OCI-LY1 (cell line): ENCODE results near the gene AMZ1.
A peak's percentile ranks its signal among the peaks of the same experiment; 100 is the strongest.

Experiments
- H2AFZ ChIP-seq: fragments of 200-600 bp; sonication (generic), shearing (Covaris generic); 2 replicates; pipeline ENCODE4 v1.6.0; 2014; ENCODE audit warnings: antibody characterized with exemption, mild to moderate bottlenecking, low read length
- H3F3A ChIP-seq: fragments of 200-600 bp; sonication (generic), shearing (Covaris generic); 2 replicates; pipeline ENCODE4 v1.6.0; 2014; ENCODE audit warnings: mild to moderate bottlenecking, antibody characterized with exemption, low read length, moderate library complexity; ENCODE audit not compliant: insufficient read depth
- H3K27ac ChIP-seq: fragments of 200-600 bp; sonication (generic); 2 replicates; pipeline ENCODE4 v1.5.1; 2014; ENCODE audit warnings: low read length, mixed run types, mild to moderate bottlenecking, low read depth; ENCODE audit not compliant: poor library complexity, severe bottlenecking
- H3K27me3 ChIP-seq: fragments of 200-600 bp; sonication (generic); 2 replicates; pipeline ENCODE4 v1.6.0; 2014; ENCODE audit warnings: antibody characterized with exemption, mild to moderate bottlenecking, low read length, moderate library complexity; ENCODE audit not compliant: insufficient read depth
- H3K36me3 ChIP-seq: fragments of 200-600 bp; sonication (generic); 2 replicates; pipeline ENCODE4 v1.6.1; 2014; ENCODE audit warnings: mild to moderate bottlenecking, antibody characterized with exemption, low read length, moderate library complexity, mixed read lengths; ENCODE audit not compliant: insufficient read depth
- H3K4me1 ChIP-seq: fragments of 200-600 bp; sonication (generic); 2 replicates; pipeline ENCODE4 v1.5.1; 2014; ENCODE audit warnings: mild to moderate bottlenecking, low read length, moderate library complexity; ENCODE audit not compliant: insufficient read depth, severe bottlenecking
- H3K4me2 ChIP-seq: fragments of 200-600 bp; sonication (generic), shearing (Covaris generic); 2 replicates; pipeline ENCODE4 v1.6.1; 2014; ENCODE audit warnings: low read length
- H3K4me3 ChIP-seq: fragments of 200-600 bp; sonication (generic); 2 replicates; pipeline ENCODE4 v1.5.1; 2014; ENCODE audit warnings: low read length, low read depth, mild to moderate bottlenecking, mixed read lengths; ENCODE audit not compliant: poor library complexity, severe bottlenecking
- H3K79me2 ChIP-seq: fragments of 200-600 bp; shearing (Covaris generic); 2 replicates; pipeline ENCODE4 v1.6.1; 2016; ENCODE audit warnings: mixed run types, low read length, mixed read lengths; ENCODE audit not compliant: insufficient read depth
- H3K9ac ChIP-seq: fragments of 200-600 bp; sonication (generic), shearing (Covaris generic); 2 replicates; pipeline ENCODE4 v1.6.1; 2014; ENCODE audit warnings: mild to moderate bottlenecking, low read length, mixed read lengths
- H3K9me2 ChIP-seq: fragments of 200-600 bp; sonication (generic), shearing (Covaris generic); 2 replicates; pipeline ENCODE4 v1.6.1; 2014; ENCODE audit warnings: low read depth, mild to moderate bottlenecking, low read length, mixed read lengths
- H3K9me3 ChIP-seq: fragments of 200-600 bp; shearing (Covaris generic); 2 replicates; pipeline ENCODE4 v1.6.1; 2014; ENCODE audit warnings: low read length, mixed read lengths
- H4K20me1 ChIP-seq: fragments of 200-600 bp; sonication (generic), shearing (Covaris generic); 2 replicates; pipeline ENCODE4 v1.6.0; 2016; ENCODE audit warnings: mild to moderate bottlenecking, low read length; ENCODE audit not compliant: insufficient read depth
- CTCF ChIP-seq: fragments of 200-600 bp; sonication (generic), shearing (Covaris generic); IDR thresholded peaks from 2 replicates; pipeline ENCODE4 v1.5.1; 2017; ENCODE audit warnings: mild to moderate bottlenecking, antibody characterized with exemption, low read length, moderate library complexity, mixed read lengths
- EZH2 ChIP-seq: fragments of 200-600 bp; sonication (generic), shearing (Covaris generic); IDR thresholded peaks from 2 replicates; pipeline ENCODE4 v1.8.0; 2017; ENCODE audit warnings: borderline replicate concordance, mixed run types, mild to moderate bottlenecking, antibody characterized with exemption, low read length, moderate library complexity, mixed read lengths

Gene AMZ1

GRCh38 chr7:2644562-2645273, 43.3 kb upstream of the AMZ1 start:
- no peak overlapping the region for H2AFZ ChIP-seq
- H3K4me1 ChIP-seq, result peaks cover 34% of the 10 kb centered on the region
- H3K4me2 ChIP-seq, result peak overlapping the region; percentile 25
- no peaks in the 10 kb centered on the region for H3K36me3 ChIP-seq
- no peaks in the 10 kb centered on the region for H3K9me2 ChIP-seq
- no peak overlapping the region for H3K9ac ChIP-seq
- H4K20me1 ChIP-seq, result no peaks in the 10 kb centered on the region
- H3K27ac ChIP-seq, result no peak overlapping the region
- no peak overlapping the region for H3K4me3 ChIP-seq
- no peaks in the 10 kb centered on the region for H3K9me3 ChIP-seq
- no peaks in the 10 kb centered on the region for H3F3A ChIP-seq
- no peaks in the 10 kb centered on the region for H3K79me2 ChIP-seq
- H3K27me3 ChIP-seq, result peaks cover 2% of the 10 kb centered on the region; the same call in 1 of the 2 replicates
- TF ChIP-seq CTCF (no peak), EZH2 (no peak)

- no peak overlapping the region for H3K9ac ChIP-seq
- no peaks in the 10 kb centered on the region for H3K9me2 ChIP-seq
- no peaks in the 10 kb centered on the region for H3F3A ChIP-seq
- H3K4me1 ChIP-seq, result peaks cover 34% of the 10 kb centered on the region
- H3K79me2 ChIP-seq, result no peaks in the 10 kb centered on the region
- H3K27me3 ChIP-seq, result no peaks in the 10 kb centered on the region
- peak overlapping the region; percentile 25 for H3K4me2 ChIP-seq
- TF ChIP-seq EZH2 (no peak), CTCF (no peak)
- H2AFZ ChIP-seq, result no peak overlapping the region
- H3K4me3 ChIP-seq, result no peak overlapping the region
- no peaks in the 10 kb centered on the region for H3K36me3 ChIP-seq
- H4K20me1 ChIP-seq, result no peaks in the 10 kb centered on the region
- H3K9me3 ChIP-seq, result no peaks in the 10 kb centered on the region
- H3K27ac ChIP-seq, result no peak overlapping the region
Observed at GRCh38 chr7:2645274-2645868, 42.6 kb upstream of the AMZ1 start.

GRCh38 chr7:2646336-2646679, 41.7 kb upstream of the AMZ1 start:
- peak overlapping the region; percentile 58 for H3K4me2 ChIP-seq
- no peaks in the 10 kb centered on the region for H4K20me1 ChIP-seq
- H3K27ac ChIP-seq, result no peak overlapping the region
- H3K4me1 ChIP-seq, result peaks cover 25% of the 10 kb centered on the region
- H3K36me3 ChIP-seq, result no peaks in the 10 kb centered on the region
- H3K9me2 ChIP-seq, result no peaks in the 10 kb centered on the region
- H3K4me3 ChIP-seq, result peak overlapping the region; percentile 9
- no peaks in the 10 kb centered on the region for H3F3A ChIP-seq
- no peaks in the 10 kb centered on the region for H3K79me2 ChIP-seq
- no peak overlapping the region for H2AFZ ChIP-seq
- no peak for TF ChIP-seq CTCF
- no peak for TF ChIP-seq EZH2
- H3K9ac ChIP-seq, result no peak overlapping the region; the same call in 1 of the 2 replicates
- H3K27me3 ChIP-seq, result no peaks in the 10 kb centered on the region
- H3K9me3 ChIP-seq, result no peaks in the 10 kb centered on the region
